ENCODE results near the gene MAMDC4. TPM values are rescaled to one million over a fixed set of nuclear protein-coding genes. Genes with fewer than 3 reads are reported as not detected.
"Not testable (repeated sequence)": the region's sequence is repeated elsewhere in the genome, so short reads cannot be mapped to it uniquely, and the experiment has no call there.

MAMDC4 gene
- total RNA-seq, 1 experiment from 2014 or later = 0.42 TPM

DNA sequence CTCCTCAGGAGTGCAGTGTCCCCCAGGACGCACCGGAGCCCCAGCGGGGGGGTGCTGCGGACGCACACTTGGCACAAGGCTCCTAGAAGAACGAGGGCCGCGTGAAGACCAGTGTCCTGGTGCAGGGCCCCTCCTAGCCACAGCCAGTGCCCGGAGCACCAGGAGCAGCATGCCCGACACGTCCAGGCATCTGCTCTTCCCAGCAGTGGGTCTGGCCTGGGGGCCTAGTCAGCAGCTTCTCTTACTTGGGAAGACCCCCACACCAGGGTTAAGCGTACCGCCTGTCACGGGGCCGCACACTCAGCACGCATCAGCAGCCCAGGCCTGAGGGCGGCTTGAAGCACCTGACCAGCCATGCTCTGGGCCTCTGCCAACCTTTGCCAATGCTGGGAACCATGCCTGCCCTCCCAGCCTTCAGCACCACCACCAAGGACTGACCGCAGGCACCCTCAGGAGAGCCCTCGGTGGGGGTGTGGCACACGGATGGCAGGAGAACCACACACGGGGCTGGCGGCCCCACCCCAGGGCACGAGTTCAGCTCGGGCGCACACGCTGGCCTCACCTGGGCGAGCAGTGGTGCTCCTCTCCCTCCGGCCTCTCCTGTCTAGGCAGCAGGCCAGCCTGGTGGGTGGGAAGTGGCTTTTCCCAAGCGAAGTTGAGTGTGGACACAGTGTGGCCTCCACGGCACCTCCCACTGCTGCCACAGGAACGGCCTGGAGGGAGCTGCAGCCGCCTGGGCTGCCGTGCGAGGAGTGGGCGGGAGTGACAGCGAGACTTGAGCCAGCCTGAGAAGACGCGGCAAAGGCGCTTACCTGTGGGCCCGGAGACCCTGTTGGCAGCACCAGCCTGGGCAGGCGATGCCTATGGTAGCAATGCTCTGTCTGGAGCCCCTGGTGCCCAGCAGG lies 21.9 kb upstream of the MAMDC4 start:
- Histone ChIP-seq H3K4me1 (replicated peaks) (no peaks in the 10 kb centered on the region), H3K27ac (no peak overlapping the region), H3K27me3 (replicated peaks) (no peaks in the 10 kb centered on the region), H3K9me3 (replicated peaks) (no peaks in the 10 kb centered on the region), H3K4me3 (no peak overlapping the region), H3K36me3 (peaks cover 68% of the 10 kb centered on the region)
- DNase-seq (ENCODE audit: low read depth in 1 of 2, low spot score in 2 of 2) = no peak

DNA sequence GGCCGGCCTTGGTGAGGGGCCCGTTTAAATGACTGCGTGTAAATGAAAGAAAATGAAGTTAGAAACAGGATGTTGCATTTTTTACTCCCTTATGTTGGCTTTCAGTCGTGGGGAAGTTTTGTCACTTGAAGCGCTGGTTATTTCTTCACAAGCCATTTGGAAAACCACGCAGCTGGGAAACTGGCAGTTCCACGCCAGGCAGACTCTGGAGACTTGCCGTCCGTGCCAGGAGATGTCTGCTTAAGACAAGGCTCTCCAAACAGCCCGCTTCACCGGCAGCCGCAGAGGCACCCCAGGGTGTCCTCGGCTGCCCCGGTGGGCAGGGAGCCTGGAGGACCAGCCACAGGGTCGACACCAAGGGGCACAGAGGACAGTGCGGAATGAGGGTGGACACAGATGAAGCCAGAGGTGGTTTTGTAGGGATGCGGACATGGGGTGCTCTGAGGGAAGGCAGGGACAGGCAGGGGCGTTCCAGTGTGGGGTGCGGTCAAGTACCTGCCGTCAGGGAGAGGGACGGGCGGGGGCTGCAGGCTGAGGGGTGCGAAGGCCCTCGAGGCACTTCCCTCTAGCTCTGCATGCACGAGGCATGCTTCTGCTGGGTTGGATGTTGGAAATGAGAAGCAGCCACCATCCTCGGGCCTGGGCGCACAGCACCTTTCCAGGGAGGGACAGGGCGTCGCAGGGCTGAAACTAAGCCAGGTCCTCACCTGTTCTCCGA lies 21.0 kb upstream of the MAMDC4 start:
- Histone ChIP-seq H3K27me3 (replicated peaks) (no peaks in the 10 kb centered on the region), H3K9me3 (replicated peaks) (no peaks in the 10 kb centered on the region), H3K36me3 (peaks cover 65% of the 10 kb centered on the region), H3K27ac (no peak overlapping the region), H3K4me3 (no peak overlapping the region), H3K4me1 (replicated peaks) (no peaks in the 10 kb centered on the region)
- DNase-seq (ENCODE audit: low read depth in 1 of 2, low spot score in 2 of 2) = no peak

DNA sequence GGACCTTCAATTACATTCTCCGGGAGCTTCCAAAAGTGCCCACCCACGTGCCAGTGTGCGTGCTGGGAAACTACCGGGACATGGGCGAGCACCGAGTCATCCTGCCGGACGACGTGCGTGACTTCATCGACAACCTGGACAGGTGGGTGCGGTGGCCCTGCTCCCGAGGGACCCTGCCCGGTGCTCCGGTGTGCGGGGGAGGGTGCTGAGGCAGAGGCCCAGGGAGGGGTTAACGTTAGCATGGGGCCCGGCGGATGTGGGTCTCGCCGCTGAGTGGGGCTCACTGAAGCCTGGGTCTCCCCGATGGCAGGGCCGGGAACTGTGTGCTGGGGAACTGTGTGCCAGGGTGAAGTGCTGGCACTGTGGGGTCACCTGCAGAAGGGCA lies 20.4 kb upstream of the MAMDC4 start:
- Histone ChIP-seq H3K9me3 (replicated peaks) (no peaks in the 10 kb centered on the region), H3K4me3 (no peak overlapping the region), H3K36me3 (peaks cover 67% of the 10 kb centered on the region), H3K27me3 (replicated peaks) (no peaks in the 10 kb centered on the region), H3K4me1 (replicated peaks) (no peaks in the 10 kb centered on the region), H3K27ac (no peak overlapping the region)
- no peak for DNase-seq (ENCODE audit: low read depth in 1 of 2, low spot score in 2 of 2)

DNA sequence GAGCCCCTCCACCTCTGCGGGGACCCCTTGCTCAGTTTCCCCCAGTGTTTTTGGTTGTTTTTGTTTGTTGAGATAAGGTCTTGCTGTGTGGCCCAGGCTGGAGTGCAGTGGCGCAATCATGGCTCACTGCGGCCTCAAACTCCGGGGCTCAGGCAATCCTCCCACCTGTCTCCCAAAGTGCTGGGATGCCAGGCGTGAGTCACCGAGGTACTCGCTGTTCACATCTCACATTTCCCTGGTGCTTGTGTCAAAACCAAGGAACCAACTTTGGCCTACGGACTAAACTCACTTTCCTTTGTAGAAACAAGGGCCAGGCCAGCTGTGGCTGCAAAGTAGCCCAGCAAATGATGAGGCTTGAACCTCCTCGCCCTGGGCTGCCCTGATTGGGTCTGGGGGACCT lies 19.6 kb upstream of the MAMDC4 start:
- Histone ChIP-seq H3K4me3 (no peak overlapping the region), H3K27ac (no peak overlapping the region), H3K9me3 (replicated peaks) (no peaks in the 10 kb centered on the region), H3K36me3 (peaks cover 62% of the 10 kb centered on the region), H3K27me3 (replicated peaks) (no peaks in the 10 kb centered on the region), H3K4me1 (replicated peaks) (no peaks in the 10 kb centered on the region)
- no peak for DNase-seq (ENCODE audit: low read depth in 1 of 2, low spot score in 2 of 2)

DNA sequence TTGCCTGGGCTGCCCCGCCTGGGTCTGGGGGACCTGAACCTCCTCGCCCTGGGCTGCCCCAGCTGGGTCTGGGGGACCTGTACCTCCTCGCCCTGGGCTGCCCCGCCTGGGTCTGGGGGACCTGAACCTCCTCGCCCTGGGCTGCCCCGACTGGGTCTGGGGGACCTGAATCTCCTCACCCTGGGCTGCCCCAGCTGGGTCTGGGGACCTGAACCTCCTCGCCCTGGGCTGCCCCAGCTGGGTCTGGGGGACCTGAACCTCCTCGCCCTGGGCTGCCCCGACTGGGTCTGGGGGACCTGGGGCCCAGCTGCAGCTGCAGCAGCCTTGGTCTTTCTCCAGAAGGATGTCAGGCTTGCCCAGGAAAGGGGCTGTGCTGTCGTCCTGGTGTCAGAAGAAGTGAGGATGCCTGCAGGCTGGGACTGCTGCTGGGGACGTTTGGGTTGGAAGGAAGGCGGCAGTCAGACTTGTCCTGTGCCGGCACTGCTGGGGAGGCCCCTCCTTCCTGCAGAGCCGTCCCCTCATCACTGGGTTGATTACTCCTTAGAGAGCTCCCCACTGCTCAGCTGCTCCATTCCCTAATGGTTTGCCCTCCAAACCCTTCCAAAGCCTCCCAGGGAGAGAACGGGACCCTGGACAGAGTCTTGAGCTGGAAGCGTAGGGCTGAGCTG lies 18.6 kb upstream of the MAMDC4 start:
- DNase-seq (ENCODE audit: low read depth in 1 of 2, low spot score in 2 of 2); H3K27me3 ChIP-seq (replicated peaks); H3K27ac ChIP-seq; H3K4me1 ChIP-seq (replicated peaks); H3K4me3 ChIP-seq; H3K9me3 ChIP-seq (replicated peaks): not testable (repeated sequence)
- H3K36me3 ChIP-seq = peaks cover 53% of the 10 kb centered on the region

DNA sequence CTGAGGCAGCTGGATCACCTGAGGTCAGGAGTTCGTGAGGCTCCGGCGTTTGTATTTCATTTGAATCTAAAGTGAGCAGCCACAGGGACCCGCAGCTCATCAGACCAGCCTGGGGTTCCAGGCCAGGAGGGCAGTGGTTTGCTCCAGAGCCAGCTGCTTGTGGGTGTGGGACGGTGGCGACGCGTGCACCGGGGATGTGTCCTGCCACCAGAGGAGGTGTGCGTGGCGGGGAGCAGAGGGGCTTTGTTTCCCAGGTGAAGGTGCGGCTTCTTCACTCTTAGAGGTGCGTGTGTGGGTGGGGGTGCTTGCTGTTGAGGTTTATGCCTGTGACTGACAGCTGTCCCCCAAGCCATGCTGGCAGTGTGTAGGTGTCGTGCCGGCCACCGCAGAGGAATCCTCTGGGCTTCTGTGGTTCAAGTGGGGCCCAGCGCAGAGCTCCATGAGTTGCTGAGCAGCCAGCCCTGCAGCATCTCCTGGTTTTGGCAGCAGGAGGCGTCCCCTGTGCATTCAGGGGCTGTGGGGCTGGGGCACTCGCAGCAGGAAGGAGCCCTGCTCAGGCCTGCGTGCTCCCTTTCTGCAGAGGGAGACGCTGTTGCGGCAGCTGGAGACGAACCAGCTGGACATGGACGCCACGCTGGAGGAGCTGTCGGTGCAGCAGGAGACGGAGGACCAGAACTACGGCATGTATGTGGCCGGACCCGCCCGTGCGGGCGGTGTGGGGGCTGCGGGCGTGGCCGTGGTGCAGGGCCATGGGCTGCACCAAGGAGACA lies 16.8 kb upstream of the MAMDC4 start:
- H3K27ac ChIP-seq = no peak overlapping the region
- no peak overlapping the region for H3K4me3 ChIP-seq
- no peaks in the 10 kb centered on the region for H3K9me3 ChIP-seq (replicated peaks)
- no peak for DNase-seq (ENCODE audit: low read depth in 1 of 2, low spot score in 2 of 2)
- H3K27me3 ChIP-seq (replicated peaks) = no peaks in the 10 kb centered on the region
- H3K36me3 ChIP-seq = peaks cover 43% of the 10 kb centered on the region
- H3K4me1 ChIP-seq (replicated peaks) = no peaks in the 10 kb centered on the region

DNA sequence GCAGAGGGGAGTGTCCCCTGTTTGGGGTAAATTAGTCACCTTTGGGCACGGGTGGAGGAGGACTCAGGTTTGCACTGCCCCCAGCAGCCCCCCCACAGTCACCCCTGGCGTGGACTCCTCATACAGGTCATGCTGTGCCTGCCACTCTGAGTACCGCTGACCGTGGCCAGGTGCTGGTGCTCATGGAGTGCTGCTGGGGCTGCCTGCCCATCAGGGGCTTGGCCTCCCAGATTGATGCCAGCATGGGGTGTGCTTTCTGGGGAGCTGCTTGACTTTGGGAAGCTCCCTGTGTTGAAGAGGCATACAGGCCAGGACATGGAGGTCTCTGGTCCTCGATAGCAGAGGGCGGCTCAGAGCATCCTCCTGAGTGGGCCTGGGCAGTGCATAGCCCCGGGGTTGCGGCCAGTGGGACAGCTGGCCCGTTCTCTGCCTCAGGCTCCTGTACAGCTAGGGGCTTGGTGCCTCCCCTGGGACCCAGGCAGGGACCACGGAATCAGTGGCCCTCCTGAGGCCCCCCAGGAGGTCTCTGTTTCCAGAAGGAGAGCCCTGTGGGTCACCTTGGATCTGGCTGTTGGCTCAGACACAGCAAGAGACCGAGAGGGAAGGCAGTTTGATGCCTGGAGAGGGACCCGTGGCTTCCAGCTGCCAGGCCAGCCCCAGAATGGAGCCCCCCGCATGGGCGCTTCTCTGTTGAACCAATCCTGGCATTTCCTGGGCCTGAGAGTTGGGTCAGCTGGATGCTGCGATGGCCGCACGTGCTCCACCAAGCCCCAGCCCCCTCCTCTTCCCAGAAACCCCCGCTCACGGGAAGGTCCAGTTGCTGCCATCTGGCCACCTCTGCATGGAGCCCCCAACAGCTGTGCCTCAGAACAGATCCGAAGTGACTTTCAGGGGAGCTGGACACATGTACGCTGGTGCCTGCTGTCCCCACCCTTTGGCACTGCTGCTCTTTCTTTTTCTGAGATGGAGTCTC lies 15.9 kb upstream of the MAMDC4 start:
- no peaks in the 10 kb centered on the region for H3K9me3 ChIP-seq (replicated peaks)
- DNase-seq (ENCODE audit: low read depth in 1 of 2, low spot score in 2 of 2) = no peak
- H3K4me1 ChIP-seq (replicated peaks) = no peaks in the 10 kb centered on the region
- no peaks in the 10 kb centered on the region for H3K27me3 ChIP-seq (replicated peaks)
- no peak overlapping the region for H3K4me3 ChIP-seq
- no peak overlapping the region for H3K27ac ChIP-seq
- peaks cover 35% of the 10 kb centered on the region for H3K36me3 ChIP-seq

DNA sequence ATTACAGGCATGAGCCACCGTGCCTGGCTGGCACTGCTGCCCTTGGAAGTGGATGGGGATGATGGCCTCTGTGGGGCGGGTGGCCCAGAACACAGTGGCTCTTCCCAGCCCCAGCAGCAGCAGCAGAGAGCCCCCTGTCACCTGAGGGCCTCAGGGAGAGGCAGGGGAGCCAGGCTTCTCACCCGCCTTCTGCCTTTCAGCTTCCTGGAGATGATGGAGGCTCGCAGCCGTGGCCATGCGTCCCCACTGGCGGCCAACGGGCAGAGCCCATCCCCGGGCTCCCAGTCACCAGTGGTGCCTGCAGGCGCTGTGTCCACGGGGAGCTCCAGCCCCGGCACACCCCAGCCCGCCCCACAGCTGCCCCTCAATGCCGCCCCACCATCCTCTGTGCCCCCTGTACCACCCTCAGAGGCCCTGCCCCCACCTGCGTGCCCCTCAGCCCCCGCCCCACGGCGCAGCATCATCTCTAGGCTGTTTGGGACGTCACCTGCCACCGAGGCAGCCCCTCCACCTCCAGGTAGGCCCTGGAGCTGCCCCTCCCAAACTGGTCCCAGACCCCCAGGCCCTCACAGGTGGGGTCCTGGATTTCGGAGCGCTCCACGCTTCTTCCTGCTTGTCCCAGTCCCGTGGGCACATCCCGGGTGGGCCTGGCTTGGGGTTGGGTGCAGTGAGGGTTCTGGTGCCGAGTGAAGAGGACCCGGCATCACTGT lies 14.8 kb upstream of the MAMDC4 start:
- Histone ChIP-seq H3K36me3 (peaks cover 24% of the 10 kb centered on the region), H3K27me3 (replicated peaks) (no peaks in the 10 kb centered on the region), H3K4me3 (no peak overlapping the region), H3K27ac (no peak overlapping the region), H3K4me1 (replicated peaks) (peaks cover under 1% of the 10 kb centered on the region), H3K9me3 (replicated peaks) (no peaks in the 10 kb centered on the region)
- DNase-seq (ENCODE audit: low read depth in 1 of 2, low spot score in 2 of 2) = no peak

DNA sequence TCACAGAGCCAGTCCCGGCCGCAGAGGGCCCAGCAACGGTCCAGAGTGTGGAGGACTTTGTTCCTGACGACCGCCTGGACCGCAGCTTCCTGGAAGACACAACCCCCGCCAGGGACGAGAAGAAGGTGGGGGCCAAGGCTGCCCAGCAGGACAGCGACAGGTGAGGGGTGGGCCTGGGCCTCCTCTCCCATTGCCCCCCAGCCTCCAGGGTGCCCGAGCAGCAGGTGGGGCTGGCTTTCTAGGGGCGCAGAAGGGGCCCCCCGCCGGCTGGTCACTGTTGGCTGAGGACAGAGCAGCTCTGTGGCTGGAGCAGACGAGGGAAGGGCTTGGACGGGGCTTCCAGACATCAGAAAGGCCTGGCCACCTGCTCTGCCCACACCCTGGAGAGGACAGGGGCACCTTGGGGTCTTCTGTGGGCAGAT lies 14.3 kb upstream of the MAMDC4 start:
- H3K4me3 ChIP-seq; H3K4me1 ChIP-seq (replicated peaks); H3K27me3 ChIP-seq (replicated peaks); H3K27ac ChIP-seq; DNase-seq (ENCODE audit: low read depth in 1 of 2, low spot score in 2 of 2); H3K9me3 ChIP-seq (replicated peaks): not testable (repeated sequence)
- H3K36me3 ChIP-seq = peaks cover 20% of the 10 kb centered on the region

DNA sequence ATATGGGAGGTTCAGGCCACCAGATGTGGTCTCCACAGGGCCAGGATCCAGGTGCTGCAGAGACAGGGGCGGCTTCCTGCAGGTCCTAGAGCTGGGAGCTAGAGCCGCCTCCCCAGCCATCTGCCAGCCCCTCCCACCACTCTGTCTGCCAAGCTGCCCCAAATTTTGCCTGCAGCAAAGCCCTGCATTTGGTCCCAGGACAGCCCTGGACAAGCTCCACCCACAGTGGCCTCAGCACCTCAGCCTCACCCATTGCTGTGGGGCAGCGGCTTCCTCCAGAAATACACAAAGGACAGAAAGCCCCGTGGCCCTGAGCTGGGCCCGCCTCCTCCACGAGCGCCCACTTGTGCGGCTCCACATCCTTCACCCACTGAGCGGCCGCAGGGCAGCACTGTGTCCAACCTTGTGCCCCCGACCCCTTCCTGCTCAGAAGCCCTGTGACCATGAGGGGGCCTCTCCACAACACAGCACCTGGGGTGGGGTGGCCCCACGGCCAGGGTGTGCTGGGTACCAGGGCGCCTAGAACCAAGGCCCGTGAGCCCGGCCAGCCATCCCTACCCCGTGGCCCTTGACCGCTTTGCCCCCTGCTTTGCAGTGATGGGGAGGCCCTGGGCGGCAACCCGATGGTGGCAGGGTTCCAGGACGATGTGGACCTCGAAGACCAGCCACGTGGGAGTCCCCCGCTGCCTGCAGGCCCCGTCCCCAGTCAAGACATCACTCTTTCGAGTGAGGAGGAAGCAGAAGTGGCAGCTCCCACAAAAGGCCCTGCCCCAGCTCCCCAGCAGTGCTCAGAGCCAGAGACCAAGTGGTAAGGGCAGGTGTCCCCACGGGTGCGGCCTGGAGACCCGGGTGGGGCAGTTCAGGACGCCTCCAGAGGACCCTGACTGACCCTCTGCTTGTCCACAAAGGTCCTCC lies 13.6 kb upstream of the MAMDC4 start:
- Histone ChIP-seq H3K27ac (no peak overlapping the region), H3K4me1 (replicated peaks) (peaks cover 5% of the 10 kb centered on the region)

DNA sequence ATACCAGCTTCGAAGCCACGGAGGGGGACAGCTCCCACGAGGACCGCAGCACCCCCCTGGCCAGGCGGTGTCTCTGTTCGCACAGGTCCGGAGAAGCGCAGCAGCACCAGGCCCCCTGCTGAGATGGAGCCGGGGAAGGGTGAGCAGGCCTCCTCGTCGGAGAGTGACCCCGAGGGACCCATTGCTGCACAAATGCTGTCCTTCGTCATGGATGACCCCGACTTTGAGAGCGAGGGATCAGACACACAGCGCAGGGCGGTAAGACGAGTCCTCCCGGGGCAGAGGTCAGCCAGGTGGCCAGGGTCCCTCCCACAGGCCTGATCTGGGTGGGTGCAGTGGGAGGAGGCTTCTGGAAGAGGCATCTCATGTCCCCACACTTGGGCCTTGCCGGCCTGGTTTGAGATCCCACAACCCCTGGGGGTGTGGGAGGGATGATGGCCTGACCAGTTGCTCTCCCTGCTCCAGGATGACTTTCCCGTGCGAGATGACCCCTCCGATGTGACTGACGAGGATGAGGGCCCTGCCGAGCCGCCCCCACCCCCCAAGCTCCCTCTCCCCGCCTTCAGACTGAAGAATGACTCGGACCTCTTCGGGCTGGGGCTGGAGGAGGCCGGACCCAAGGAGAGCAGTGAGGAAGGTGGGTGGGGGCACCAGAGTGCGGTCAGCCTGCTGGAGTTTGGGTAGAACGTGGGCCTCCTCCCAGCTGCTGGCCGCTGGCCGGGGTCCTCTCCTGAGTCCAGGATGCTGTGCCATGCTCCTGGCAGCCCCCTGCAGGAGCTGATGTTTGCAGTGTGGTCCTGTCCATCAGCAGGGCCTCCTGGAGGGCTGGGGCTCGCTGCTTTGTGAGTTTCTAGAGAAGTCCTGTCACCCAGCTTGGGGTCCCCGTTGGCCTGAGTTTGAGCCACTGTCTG lies 12.7 kb upstream of the MAMDC4 start:
- no peak for DNase-seq (ENCODE audit: low read depth in 1 of 2, low spot score in 2 of 2)
- H3K36me3 ChIP-seq = peaks cover 18% of the 10 kb centered on the region
- H3K9me3 ChIP-seq (replicated peaks) = no peaks in the 10 kb centered on the region
- H3K27ac ChIP-seq = no peak overlapping the region
- H3K4me1 ChIP-seq (replicated peaks) = peaks cover 5% of the 10 kb centered on the region
- peaks cover 6% of the 10 kb centered on the region for H3K27me3 ChIP-seq (replicated peaks)
- H3K4me3 ChIP-seq = no peak overlapping the region

More for the DNA sequence above, 13.6 kb upstream of the MAMDC4 start:
- no peak for DNase-seq (ENCODE audit: low read depth in 1 of 2, low spot score in 2 of 2)
- no peak overlapping the region for H3K4me3 ChIP-seq
- peaks cover 19% of the 10 kb centered on the region for H3K36me3 ChIP-seq
- H3K9me3 ChIP-seq (replicated peaks) = no peaks in the 10 kb centered on the region
- no peaks in the 10 kb centered on the region for H3K27me3 ChIP-seq (replicated peaks)

Data from SJSA1 (cell line).